ENCODE measurements around the gene LTB4R2. TPM values are rescaled to one million over a fixed set of nuclear protein-coding genes. Genes with fewer than 3 reads are reported as not detected.

Gene LTB4R2
- total RNA-seq, 4 donors from 2014 or later = 88.1 to 173 (median 147) TPM

DNA sequence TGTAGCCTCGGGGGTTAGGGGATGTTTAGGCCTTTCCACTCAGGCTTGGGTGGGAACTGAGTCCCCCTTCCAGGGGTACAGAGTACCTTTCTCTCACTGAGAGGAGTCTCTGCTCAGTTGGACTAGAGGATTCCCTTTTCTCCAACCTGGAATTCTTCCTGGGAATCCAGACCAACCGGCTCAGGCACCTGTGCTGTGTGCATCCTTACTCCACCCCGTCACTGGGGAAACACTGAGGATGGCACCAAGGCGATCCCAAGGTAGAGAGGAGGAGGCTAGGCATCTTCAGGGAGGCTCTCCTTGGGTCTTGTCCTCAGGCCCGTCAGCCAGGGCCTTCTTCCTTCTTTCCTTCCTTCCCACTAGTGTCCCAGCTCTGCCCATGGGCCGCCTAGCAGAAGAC lies 46.1 kb upstream of the LTB4R2 start:
- intact Hi-C loops (cut with DNase I; ENCODE audit: low total_unique reads) = no loop called here
- no peak for TF ChIP-seq POLR2A (IDR thresholded peaks at IDR 0.05)
- TF ChIP-seq CTCF (IDR thresholded peaks at IDR 0.05) = no peak
- DNase-seq (ENCODE audit: low spot score in 2 of 2) = no peak
- 39 to 53% methylated on average over 6 of the region's 6 CpGs for WGBS, 2 donors
- no peak overlapping the region for H3K4me3 ChIP-seq (ENCODE audit: low read depth, poor library complexity, severe bottlenecking)

- intact Hi-C loops (cut with DNase I; ENCODE audit: low total_unique reads) = no loop called here
- no peak for TF ChIP-seq CTCF (IDR thresholded peaks at IDR 0.05)
- TF ChIP-seq POLR2A (IDR thresholded peaks at IDR 0.05) = no peak
- DNase-seq (ENCODE audit: low spot score in 2 of 2) = no peak
- 30 to 54% methylated on average over 6 of the region's 6 CpGs for WGBS, 2 donors
- no peak overlapping the region for H3K4me3 ChIP-seq (ENCODE audit: low read depth, poor library complexity, severe bottlenecking)
These were observed 45.6 kb upstream of the LTB4R2 start for GRCh38 chr14:24264298-24264697.

GRCh38 chr14:24266344-24267244 lies 43.3 kb upstream of the LTB4R2 start:
- TF ChIP-seq CTCF (IDR thresholded peaks at IDR 0.05) (no peak), POLR2A (IDR thresholded peaks at IDR 0.05) (no peak)

GRCh38 chr14:24267516-24267915 lies 42.4 kb upstream of the LTB4R2 start:
- TF ChIP-seq POLR2A (IDR thresholded peaks at IDR 0.05) = no peak
- no peak for TF ChIP-seq CTCF (IDR thresholded peaks at IDR 0.05)
- DNase-seq (ENCODE audit: low spot score in 2 of 2) = no peak
- no peak overlapping the region for H3K4me3 ChIP-seq (ENCODE audit: low read depth, poor library complexity, severe bottlenecking)
- intact Hi-C loops (cut with DNase I; ENCODE audit: low total_unique reads) = no loop called here
- 88 to 93% methylated on average over 9 of the region's 9 CpGs for WGBS, 2 donors

More at GRCh38 chr14:24266344-24267244, 43.3 kb upstream of the LTB4R2 start:
- no peak for DNase-seq (ENCODE audit: low spot score in 2 of 2)
- H3K4me3 ChIP-seq (ENCODE audit: low read depth, poor library complexity, severe bottlenecking) = no peak overlapping the region
- 86 to 91% methylated on average over 18 of the region's 18 CpGs for WGBS, 2 donors
- intact Hi-C loops (cut with DNase I; ENCODE audit: low total_unique reads) = no loop called here

DNA sequence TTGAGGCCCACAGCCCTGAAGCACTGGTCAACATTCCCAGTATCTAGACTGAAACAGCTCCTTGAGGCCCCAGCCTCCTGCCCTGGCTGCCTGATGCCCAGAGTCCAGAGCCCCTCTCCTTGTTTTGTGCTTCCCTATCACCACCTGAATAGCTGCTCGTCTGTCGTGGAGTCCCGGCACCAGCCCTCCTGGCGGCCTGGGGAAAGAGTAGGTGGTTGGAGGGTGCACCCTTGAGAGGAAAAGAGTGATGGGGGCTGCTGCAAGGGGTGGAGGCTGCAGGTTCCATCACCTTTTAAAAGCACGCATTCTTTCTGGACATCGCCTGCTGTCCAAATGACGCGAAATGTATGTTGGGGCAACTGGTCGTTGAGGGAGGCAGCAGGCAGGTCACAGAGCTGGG lies 41.7 kb upstream of the LTB4R2 start:
- TF ChIP-seq POLR2A (IDR thresholded peaks at IDR 0.05) = no peak
- TF ChIP-seq CTCF (IDR thresholded peaks at IDR 0.05) = no peak
- no peak overlapping the region for H3K4me3 ChIP-seq (ENCODE audit: low read depth, poor library complexity, severe bottlenecking)
- intact Hi-C loops (cut with DNase I; ENCODE audit: low total_unique reads) = no loop called here
- 89 to 93% methylated on average over 9 of the region's 9 CpGs for WGBS, 2 donors
- DNase-seq (ENCODE audit: low spot score in 2 of 2) = no peak

Measured in lower leg skin (tissue), 4 donors.